GM19025 (cell line): ENCODE measurements around the gene TMED8.
"Not testable (repeated sequence)": the region's sequence is repeated elsewhere in the genome, so short reads cannot be mapped to it uniquely, and the experiment has no call there.

Source experiments
- ATAC-seq: cut with Tn5 transposase; IDR thresholded peaks from one replicate; pipeline ENCODE4 v1.9.1; 2021; ENCODE audit warnings: mild to moderate bottlenecking, low read depth, moderate library complexity; ENCODE audit not compliant: unreplicated experiment

The TMED8 gene

DNA sequence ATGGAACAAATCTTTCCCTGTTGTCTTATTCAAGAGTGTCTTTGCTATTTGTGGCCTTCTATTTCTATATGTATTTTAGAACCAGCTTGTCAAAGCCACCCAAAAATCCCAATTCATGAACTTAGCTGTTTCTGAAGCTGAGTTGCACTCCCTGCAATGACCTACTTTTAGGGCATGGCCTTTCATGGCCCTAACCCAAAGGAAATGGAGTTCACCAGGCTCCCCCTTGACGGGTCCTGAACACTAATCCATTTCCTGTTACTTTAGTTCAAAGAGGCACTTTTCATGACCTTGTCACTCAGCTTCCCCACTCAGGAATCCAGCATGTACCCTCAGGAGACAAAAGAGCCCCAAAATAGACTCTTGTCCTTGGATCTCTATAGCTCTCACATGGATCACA lies 7.6 kb downstream of the TMED8 start:
- ATAC-seq: no peak

DNA sequence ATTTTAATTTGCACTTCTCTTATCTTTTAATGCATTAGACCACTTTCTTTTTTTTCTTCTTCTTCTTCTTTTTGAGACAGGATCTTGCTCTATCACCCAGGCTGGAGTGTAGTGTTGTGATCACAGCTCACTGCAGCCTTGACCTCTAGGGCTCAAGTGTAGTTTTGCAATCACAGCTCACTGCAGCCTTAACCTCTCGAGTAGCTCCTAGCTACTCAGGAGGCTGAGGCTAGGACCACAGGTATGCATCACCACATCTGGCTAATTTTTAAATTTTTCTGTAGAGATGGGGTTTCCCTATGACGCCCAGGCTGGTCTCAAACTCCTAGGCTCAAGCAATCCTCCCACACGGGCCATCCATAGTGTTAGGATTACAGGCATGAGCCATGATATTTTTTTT lies 12.7 kb downstream of the TMED8 start:
- peak; percentile 51 for ATAC-seq

DNA sequence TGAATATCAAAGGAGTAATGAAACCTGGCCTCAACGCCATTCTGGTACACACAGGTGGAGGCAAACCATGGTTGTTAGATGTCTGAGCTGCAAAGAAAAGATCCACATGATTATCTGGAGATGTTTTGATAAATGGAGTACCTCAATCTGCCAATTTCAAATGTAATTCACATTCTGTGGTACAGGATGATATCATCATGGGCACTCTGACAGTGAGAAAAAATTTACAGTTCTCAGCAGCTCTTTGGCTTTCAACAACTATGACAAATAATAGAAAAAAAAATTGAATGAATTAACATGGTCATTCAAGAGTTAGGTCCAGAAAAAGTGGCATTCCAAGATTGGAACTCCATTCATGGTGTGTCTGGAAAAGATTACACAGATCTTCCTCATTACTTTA lies 17.3 kb downstream of the TMED8 start:
- no peak for ATAC-seq

DNA sequence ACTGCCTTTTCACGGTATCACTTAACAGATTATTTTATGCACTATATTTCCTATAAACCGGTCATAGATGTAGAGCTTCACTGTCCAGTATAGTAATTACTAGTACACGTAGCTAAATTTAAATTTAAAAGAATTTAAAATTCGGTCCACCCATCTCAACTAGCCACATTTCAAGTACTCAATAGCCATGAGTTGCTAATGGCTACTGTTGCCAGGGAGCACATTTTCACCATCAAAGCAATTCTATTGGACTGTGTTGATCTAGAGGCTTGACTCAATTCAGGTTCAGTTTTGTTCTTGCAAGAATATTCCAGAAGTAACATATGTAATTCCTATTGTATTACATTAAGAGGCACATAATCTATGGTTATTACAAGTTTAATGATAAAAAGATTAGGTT lies 20.0 kb downstream of the TMED8 start:
- ATAC-seq: no peak

DNA sequence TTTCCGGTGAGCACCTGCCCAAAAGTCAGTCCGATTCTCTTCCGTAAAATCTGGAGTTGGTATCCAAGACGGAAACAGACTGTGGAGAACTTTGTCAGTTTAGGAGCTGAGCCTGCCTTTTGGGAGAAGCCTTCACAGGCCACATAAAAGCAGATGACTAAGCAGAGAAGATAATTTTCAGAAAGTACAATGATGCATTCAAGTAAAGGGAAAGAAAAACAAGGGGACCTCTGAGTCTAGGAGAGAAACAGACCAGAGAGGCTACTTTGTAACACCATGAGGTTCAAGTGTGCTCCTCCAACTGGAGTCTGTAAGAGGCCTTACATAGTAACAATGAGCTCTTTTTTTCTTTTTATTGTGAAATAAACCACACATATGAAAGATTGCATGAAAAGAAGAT lies 21.1 kb downstream of the TMED8 start:
- ATAC-seq: no peak

DNA sequence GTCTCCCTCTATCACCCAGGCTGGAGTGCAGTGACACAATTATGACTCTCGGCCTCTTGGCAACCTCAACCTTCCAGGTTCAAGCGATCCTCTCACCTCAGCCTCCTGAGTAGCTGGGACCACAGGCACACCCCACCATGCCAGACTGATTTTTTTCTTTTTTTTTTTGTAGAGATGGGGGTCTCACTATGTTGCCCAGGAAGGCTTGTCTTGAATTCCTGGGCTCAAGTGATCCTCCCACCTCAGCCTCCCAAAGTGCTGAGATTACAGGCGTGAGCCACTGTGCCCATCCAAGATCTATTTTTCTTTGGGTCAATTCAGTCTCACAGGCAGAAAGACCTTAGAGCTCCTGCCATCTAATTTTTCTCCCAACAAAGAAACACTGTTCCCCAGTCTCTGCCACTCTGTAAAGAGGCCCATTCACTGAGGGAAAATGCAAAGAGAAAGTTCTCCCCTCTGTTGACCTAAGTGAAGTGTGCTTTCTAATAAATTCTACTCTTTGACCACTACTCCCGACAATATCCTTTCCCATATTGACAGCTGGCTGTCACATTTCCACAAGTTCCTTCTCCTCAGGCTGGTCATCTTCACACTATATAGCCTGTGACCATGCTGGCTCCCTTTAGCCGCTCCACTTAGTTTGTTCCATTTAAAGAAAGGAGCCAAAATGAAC lies 23.3 kb downstream of the TMED8 start:
- no peak for ATAC-seq

DNA sequence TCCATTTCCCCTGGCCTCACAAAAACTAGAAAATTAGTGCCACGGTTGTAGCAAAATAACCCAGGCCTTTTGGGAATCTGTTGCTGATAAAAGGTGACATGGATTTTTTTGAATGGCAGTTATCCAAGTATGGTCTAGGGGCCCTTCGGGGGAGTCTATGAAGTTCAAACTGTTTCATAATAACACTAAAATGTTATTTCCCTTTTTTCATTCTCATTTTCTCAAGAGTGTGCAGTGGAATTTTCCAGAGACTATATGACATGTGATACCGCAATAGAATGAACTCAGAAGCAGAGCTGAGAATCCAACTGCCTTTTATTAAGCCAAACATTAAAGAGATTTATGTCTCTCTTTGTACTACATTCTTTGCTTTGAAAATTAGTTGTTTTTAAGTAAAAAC lies 29.1 kb downstream of the TMED8 start:
- no peak for ATAC-seq

DNA sequence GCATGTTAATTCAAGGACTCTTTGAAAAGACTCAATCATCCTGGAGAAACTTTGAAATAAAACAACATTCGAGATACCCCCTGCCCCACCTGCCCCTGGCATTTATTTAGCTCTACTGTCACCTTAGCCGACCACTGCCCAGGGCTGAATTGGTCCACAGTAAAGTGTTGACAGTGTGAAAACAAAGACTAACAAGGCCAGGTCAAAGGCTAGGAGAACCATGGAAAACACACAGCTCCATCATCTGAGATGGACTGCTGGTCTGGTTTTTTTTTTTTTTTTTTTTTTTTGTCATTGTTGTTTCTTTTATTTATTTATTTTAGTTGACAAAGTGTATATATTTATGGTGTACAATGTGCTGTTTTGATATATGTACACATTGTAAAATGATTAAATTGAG lies 30.4 kb downstream of the TMED8 start:
- no peak for ATAC-seq

DNA sequence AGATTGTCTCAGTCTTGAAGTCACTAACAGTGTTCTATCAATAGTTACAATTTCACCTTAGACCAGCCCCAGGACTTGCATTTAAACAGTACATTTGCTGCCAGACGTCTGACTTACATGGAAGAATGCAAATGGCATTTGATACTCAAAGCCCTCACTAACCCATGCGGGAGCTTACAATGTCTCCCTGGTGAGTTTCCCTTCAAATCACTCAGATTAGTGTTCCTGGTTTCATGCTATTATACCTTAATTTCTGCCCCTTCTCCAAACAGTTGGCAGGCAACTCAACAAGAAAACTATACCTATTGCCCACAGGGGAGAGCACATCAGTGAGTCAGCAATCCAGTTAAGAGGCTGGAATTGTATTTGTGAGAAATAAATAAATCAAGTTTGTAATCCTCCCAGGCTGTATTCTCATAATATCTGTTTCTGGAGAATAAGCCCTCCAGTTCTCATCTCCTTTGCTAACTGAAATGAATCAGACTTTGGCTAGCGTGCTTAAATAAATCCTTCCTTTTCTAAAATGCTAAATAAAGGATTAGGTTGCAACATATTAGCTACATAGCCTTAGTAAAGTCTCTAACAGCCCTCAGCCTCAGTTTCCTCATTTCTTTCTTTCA lies 32.4 kb downstream of the TMED8 start:
- no peak for ATAC-seq

DNA sequence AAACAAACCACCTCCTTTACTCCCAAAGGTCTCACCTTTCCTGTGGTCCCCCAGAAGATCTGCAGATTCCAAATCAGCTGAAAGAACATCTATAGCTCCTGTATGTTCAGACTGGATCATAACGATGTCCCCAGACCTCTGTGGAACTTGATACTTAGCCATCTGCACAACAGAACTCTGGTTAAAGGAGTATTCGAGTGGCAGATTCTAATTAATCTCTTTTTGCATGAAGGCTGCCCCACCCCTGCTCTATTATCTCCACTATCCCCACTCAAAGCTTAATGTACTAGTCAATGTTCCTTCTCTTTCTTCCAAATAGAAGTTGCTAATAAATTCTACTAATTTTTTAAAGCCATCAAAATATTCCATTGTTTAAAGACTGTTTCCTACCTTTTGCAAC lies 33.2 kb downstream of the TMED8 start:
- no peak for ATAC-seq

DNA sequence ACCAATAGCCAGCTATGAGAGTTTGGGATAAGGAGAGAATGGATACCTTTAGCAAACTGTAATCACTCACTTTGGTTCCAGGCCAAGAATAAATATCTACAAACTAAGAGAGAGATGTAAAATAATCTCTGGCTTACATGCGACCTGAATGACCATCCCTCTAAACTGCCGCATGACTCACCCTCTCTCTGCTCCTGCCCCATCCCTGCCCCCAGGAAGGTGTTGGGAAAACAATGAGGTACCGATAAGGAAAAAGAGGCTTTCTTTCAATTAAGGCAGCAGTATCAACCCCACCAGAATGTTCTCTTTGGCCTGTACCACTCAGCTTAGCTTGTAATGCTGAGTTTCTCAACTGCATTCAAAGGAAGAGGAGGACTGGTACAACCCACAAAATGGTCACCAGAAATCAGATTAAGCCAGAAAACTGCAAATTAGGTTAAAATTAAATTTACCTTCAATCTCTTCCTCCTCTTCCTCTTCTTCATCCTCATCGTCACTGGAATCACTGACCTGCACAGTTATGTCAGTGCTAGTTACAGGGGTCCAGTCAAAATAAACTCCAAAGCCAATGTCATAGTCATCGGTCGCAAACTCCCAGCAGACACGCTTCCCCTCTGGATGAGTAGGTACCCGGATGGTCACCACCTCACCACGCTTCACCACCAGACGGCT lies 34.0 kb downstream of the TMED8 start:
- ATAC-seq: no peak

DNA sequence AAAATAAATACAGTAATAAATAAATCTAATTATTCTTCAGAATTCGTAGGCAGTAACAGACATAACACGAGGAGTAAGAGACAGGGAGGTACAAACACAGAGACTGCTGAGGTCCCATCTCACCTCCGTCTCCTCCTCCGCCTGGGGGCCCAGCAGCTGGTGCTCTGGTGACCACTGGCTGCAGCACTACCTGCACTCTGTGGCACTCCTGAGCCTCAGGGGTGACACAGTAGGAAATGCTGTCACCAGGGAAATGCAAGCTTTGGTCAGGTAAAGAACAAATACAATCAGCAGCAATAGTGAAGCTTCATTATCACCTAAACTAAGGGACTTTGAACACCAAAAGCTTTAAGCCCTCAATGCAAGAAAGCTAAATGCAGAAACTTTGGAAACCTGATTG lies 36.5 kb downstream of the TMED8 start:
- ATAC-seq: no peak

DNA sequence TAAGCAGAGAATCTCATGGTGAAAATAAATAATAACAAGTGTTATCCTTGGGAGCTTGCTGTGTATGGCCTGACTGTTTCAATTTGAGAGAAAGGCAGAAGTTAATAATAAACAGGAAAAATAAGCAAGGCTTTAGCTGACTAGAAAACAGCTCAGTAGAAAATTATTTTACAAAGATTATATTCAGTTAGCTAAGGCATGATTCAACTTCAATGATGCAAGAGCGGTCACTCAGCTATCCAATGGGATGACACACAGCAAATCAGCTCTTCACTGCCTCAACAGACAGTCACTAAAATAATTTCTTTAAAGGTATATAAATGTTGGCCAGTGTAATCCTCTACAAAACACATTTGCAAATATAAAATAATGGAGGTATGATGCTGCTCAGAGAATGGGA lies 37.5 kb downstream of the TMED8 start:
- ATAC-seq: no peak

DNA sequence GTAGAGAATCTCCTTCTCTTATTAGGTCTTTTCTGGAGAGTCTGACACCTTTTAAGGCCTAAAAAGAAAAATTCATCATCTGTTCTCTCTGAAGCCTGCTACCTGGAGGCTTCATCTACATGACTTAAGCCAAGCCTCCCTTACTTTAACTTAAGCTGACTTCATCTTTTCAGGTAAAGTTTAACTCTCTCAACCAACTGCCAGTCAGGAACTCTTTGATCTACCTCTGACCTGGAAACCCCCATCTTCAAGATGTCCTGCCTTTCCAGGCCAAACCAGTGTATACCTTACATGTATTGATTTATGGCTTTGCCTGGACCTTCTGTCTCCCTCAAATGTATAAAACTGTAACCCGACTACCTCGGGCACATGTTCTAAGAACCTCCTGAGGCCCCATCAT lies 38.6 kb downstream of the TMED8 start:
- ATAC-seq: no peak

DNA sequence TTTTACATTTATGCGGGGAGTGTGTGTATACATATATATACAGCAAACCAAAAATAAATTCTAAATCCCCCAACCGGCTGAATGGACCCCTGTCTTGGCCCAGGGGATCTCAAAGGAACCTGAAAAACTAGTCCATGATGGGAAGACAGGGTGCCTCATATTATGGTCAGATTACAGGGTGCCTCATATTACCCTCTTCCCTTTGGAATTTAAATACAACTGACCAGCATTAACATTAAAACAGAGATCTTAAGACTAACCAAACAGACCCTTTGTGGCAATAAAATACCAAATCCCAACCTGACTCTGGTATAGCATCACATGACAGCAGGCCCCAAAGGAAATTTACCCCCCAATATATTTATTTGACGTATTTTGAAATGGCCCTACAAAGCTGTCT lies 39.0 kb downstream of the TMED8 start:
- ATAC-seq: no peak

DNA sequence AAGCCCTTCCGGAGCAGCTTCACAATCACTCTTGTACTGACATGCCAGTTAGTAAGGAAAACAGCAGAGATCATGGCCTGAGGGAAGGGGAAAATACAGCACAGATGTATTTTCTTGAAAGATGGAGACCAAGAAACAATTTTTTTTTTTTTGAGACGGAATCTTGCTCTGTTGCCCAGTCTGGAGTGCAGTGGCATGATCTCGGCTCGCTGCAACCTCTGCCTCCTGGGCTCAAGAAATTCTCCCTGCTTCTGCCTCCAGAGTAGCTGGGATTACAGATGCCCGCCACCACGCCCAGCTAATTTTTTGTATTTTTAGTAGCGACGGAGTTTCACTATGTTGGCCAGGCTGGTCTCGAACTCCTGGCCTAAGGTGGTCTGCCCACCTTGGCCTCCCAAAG lies 39.6 kb downstream of the TMED8 start:
- ATAC-seq: not testable (repeated sequence)

DNA sequence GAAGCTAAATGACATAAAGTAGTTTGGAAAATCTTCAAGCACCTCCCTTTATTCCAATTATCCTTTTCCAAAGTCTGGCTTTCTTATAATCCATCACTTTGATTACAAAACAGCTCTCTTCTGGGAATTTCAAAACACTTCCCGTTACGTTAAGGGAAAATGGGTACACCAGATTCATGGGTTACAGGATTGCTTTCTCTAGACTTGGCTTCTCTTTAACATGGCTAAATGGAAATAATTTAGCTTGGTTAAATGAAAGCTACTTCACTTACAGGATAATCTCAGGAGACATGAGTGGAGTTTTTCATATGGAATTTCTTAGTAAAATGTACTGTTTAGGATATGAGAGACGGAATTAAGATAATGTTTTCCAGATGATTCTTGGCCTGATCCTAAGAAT lies 41.3 kb downstream of the TMED8 start:
- no peak for ATAC-seq

DNA sequence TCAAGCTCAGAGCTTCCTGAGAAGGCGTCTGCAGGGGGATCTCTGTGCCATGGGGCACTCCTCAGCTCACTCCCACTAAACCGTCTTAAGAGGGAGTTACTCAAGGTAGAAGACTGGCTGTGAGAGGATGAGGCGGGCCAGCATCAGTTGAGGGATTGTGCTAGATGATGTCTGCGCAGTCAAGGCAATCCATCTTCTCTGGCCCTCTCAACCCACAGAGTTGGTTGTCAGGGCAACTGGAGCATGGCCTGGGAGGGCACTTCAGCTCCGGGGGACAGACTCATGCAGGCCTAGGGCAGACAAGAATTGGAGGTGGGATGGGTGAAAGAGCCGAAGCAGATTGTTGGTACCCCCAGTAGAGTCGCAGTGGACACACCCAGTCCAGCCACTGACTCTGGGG lies 47.0 kb downstream of the TMED8 start:
- ATAC-seq: no peak

DNA sequence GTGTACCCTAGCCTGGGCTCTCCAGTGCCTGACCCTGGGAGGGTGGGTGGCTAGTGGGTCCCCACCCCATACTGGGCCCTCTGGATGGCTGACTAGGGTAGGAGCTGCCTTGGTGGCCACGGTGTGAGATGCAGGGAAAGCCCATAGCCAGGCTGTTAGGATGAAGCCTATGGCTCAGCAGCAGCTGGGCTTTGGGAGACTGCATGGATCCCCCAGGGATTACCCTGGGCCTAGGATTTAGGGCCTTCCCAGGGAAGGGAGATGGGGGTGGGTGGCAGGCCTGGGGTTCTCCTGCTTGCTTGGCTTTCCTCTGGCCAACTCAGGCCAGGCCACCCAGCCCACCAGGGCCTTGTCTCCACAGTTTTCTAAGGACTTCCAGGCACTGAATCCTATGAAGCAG lies 49.8 kb downstream of the TMED8 start:
- ATAC-seq: no peak

DNA sequence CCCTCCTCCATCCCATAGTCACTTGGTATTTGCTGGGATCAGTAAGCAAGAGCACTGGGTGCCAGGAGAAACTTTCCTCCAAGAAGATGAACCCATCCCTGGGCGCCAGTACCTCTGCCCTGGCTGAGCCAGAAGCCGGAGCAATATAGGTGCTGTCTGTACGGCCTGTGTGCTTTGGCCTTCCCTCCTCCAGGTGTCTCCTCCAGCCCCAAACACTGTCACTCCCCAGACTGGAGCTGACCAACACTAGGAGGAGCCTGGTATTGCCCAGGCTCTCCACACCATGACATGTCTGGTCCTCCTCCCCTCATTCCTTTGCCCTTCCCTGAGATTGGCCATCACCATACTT lies 51.2 kb downstream of the TMED8 start:
- no peak for ATAC-seq

DNA sequence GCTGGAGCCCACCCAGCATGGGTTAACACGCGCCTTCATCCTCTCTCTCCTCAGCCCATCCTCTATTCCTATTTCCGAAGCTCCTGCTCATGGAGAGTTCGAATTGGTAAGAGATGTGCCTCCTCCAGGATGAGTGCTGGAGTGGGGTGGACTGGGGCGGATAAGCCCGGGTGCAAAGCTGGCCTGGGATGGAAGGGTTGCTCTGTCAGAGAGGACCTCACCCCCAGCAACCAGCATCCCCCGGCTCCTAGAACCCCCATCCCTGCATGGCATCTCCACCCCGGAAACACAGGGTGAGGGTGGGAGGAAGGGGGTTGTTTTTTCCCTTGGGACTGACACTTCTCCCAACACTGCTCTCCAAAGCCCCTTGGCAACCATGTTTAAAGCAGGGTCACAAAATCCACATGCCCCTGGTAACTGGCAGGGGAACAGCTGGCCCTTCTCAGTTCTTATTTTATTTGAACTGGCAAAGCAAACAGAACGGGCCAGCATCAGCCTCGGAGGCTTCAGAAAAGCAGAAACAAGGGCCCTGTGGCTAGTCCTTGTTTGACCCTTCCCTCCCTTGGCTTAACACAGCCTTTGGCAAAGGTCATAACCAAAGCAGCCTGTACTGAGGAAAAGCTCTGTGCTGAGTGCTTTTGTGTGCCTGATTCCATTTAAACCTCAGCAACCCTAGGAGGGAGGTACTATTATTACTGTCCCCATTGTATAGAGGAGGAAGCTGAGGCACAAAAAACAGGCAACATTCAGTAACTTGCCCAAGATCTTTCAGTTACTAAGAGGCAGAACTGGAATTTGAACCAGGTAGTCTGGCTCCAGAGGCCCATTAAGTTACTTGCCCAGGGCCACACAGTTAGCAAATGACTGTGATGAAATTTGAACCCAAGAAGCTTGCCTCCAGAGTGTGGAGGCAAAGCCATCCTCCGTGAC lies 51.8 kb downstream of the TMED8 start:
- no peak for ATAC-seq
